Gastrocnemius medialis (tissue), 4 donors: ENCODE measurements around the gene OR4D1.

ENCODE experiments used
- POLR2A ChIP-seq, 2 donors: fragments of 450-650 bp; IDR thresholded peaks; one replicate each; pipeline ENCODE4 v1.6.1; 2017; ENCODE audit warnings: antibody characterized with exemption in 2 of 2, mild to moderate bottlenecking in 2 of 2, moderate library complexity in 2 of 2
- TF ChIP-seq, protein P1 (sequence below), 5 experiments: fragments of 450-650 bp in 3 of 5; fragments of 200-600 bp in 2 of 5; sonication (generic) in 2 of 5; IDR thresholded peaks in 4 of 5; conservative IDR thresholded peaks in 1 of 5; 1 replicate in 4 of 5; 2 replicates in 1 of 5; pipeline ENCODE4 v1.5.1; 2016 to 2019; ENCODE audit warnings: antibody characterized with exemption in 5 of 5, mild to moderate bottlenecking in 3 of 5, moderate library complexity in 3 of 5

DNA sequence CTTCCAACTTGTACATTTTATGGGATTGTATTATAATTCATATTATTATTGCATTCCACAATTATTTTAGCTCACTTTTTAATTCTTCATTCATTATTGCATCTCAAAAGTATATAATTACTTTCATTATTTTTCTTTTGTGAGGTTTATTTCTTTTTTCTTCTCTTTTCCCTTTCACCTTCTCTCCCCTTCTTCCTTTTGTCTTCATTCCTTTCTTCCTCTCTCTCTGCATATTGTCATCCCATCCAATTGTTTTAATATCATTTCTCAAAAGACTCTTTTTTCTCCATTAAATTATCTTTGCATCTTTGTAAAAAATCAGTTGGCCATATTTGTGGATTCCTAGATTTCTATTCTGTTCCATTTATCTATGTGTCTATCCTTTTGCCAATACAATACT, 47.7 kb upstream of the OR4D1 start:
- TF ChIP-seq, protein P1, sequence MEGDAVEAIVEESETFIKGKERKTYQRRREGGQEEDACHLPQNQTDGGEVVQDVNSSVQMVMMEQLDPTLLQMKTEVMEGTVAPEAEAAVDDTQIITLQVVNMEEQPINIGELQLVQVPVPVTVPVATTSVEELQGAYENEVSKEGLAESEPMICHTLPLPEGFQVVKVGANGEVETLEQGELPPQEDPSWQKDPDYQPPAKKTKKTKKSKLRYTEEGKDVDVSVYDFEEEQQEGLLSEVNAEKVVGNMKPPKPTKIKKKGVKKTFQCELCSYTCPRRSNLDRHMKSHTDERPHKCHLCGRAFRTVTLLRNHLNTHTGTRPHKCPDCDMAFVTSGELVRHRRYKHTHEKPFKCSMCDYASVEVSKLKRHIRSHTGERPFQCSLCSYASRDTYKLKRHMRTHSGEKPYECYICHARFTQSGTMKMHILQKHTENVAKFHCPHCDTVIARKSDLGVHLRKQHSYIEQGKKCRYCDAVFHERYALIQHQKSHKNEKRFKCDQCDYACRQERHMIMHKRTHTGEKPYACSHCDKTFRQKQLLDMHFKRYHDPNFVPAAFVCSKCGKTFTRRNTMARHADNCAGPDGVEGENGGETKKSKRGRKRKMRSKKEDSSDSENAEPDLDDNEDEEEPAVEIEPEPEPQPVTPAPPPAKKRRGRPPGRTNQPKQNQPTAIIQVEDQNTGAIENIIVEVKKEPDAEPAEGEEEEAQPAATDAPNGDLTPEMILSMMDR (IDR thresholded peaks at IDR 0.05 in 4 of 5, conservative IDR thresholded peaks at IDR 0.05 in 1 of 5): no peak
- TF ChIP-seq POLR2A (IDR thresholded peaks at IDR 0.05): no peak
